Gastrocnemius medialis (tissue), 4 donors: ENCODE results near the gene ATAT1. TPM values are rescaled to one million over a fixed set of nuclear protein-coding genes. Genes with fewer than 3 reads are reported as not detected.

Experiments
- ATAC-seq, 2 donors: fragments of 150-250 bp; one replicate each; pipeline ENCODE4 v1.9.1; 2016
- DNase-seq, 2 donors: peaks; one replicate each; pipeline ENCODE4 v3.0.0-alpha.2; 2019
- H3K27ac ChIP-seq, 4 donors: fragments of 200-600 bp; sonication (generic); 1 replicate in 1 of 4; 2 replicates in 3 of 4; pipeline ENCODE4 v1.5.1; 2016 to 2018; ENCODE audit warnings: mild to moderate bottlenecking in 2 of 4, moderate library complexity in 1 of 4
- H3K27me3 ChIP-seq, 3 donors: fragments of 200-600 bp; sonication (generic) in 2 of 3; 1 replicate in 1 of 3; 2 replicates in 2 of 3; pipeline versions ENCODE4 v1.5.1 to v1.6.0; 2016 to 2019; ENCODE audit warnings: mild to moderate bottlenecking in 1 of 3, moderate library complexity in 1 of 3
- H3K36me3 ChIP-seq, 2 donors: fragments of 200-600 bp; sonication (generic) in 1 of 2; one replicate each; pipeline ENCODE4 v1.5.1; 2017 to 2018
- H3K4me1 ChIP-seq, 2 donors: fragments of 200-600 bp; sonication (generic) in 1 of 2; one replicate each; pipeline ENCODE4 v1.5.1; 2016 to 2017; ENCODE audit warnings: mild to moderate bottlenecking in 2 of 2
- H3K4me3 ChIP-seq, 4 donors: fragments of 200-600 bp; sonication (generic) in 3 of 4; 1 replicate in 1 of 4; 2 replicates in 3 of 4; pipeline ENCODE4 v1.5.1; 2016 to 2019; ENCODE audit warnings: mild to moderate bottlenecking in 2 of 4
- H3K9me3 ChIP-seq, 3 donors: fragments of 200-600 bp; sonication (generic) in 2 of 3; 1 replicate in 1 of 3; 2 replicates in 2 of 3; pipeline ENCODE4 v1.5.1; 2016 to 2019
- CTCF ChIP-seq, 5 experiments: fragments of 450-650 bp in 3 of 5; fragments of 200-600 bp in 2 of 5; sonication (generic) in 2 of 5; IDR thresholded peaks in 4 of 5; conservative IDR thresholded peaks in 1 of 5; 1 replicate in 4 of 5; 2 replicates in 1 of 5; pipeline ENCODE4 v1.5.1; 2016 to 2019; ENCODE audit warnings: antibody characterized with exemption in 5 of 5, mild to moderate bottlenecking in 3 of 5, moderate library complexity in 3 of 5
- POLR2A ChIP-seq, 2 donors: fragments of 450-650 bp; IDR thresholded peaks; one replicate each; pipeline ENCODE4 v1.6.1; 2017; ENCODE audit warnings: antibody characterized with exemption in 2 of 2, mild to moderate bottlenecking in 2 of 2, moderate library complexity in 2 of 2
- in situ Hi-C, 4 donors: fragments of 200-750 bp; cut with MboI; loops; one replicate each; pipeline versions ENCODE4 v1.15.0 to v1.8.0; 2017; ENCODE audit warnings: low sequenced_read_pairs in 4 of 4
- intact Hi-C: fragments of 100-400 bp; cut with DNase I; formaldehyde crosslinking; loops from one replicate; pipeline ENCODE4 v1.15.1; 2023; ENCODE audit warnings: low total_unique reads
- total RNA-seq, 4 donors: library from RNA; depleted of rRNA; stranded (reverse); fragments of >200 nt; gene quantifications; one replicate each; pipeline versions ENCODE4 v1.1.0 to v1.2.3, GENCODE V29; 2016

ATAT1 gene
- total RNA-seq, 4 donors from 2014 or later, result 0.73 to 7.8 (median 1.7) TPM

DNA sequence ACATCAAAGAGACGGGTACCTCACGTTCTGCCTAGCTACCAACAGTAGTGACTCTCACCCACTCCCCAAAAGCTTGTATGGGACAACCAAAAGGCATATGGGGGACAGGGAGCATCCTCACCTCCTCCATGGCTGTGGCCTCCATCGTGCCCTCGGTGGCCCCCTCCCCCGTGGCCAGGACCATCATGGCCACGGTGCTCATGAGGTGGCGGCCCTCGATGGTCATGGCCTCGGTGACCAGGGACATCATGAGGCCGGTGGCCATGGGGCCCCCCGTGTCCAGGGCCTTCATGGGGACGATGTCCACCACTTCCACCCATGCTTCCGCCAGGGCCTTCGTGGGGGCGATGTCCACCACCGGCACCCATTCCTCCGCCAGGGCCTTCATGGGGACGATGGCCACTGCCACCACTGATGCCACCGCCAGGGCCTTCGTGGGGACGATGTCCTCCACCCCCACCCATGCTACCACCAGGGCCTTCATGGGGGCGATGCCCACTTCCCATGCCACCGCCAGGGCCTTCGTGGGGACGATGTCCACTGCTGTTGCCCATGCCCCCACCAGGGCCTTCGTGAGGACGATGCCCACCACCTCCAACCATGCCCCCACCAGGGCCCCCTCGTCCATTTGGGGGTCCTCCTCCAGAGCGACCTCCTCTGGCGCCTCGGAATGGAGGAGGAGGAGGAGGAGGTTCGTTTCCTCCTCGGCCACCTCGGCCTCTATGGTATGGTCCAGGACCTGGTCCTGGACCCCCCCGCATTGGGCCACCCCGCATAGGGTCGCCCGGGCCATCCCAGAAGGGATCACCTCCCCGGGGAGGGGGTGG, 24.6 kb upstream of the ATAT1 start:
- Histone ChIP-seq H3K27me3 (no peaks in the 10 kb centered on the region), H3K9me3 (no peaks in the 10 kb centered on the region), H3K27ac (no peak overlapping the region), H3K4me3 (no peak overlapping the region), H3K4me1 (no peaks in the 10 kb centered on the region), H3K36me3 (peaks cover 12 to 68% of the 10 kb centered on the region in 2 donors)
- DNase-seq (no peak), ATAC-seq (no peak)
- intact Hi-C loops (no loop called here), in situ Hi-C loops (loop anchor here in 1 of 4 donors (25.0 kb wide), 1 partner anchor 1585 kb away; the partner anchor contains the start of genes AGER, AGPAT1, GPSM3 and PBX2)
- TF ChIP-seq CTCF (IDR thresholded peaks at IDR 0.05 in 4 of 5, conservative IDR thresholded peaks at IDR 0.05 in 1 of 5), result no peak
- TF ChIP-seq POLR2A (IDR thresholded peaks at IDR 0.05), result no peak

DNA sequence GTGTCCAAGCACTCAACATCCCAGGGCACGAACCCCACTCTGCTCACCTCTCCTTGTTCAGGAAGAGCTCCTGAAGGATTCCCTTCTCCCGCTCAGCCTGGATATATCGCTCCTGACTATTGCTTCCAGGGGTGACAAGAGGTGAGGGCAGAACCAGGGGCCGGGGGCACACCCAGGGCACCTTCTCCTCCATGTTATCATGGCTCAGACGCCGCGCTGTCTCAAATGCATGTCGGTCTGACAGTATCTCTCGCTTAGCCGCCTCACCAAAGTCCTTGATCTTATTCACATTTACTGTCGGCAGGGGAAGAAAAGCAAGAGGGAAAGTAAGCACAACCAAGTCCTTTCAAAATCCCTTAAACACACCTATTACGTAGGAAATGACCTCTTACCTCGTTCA, 22.7 kb upstream of the ATAT1 start:
- intact Hi-C loops, result no loop called here
- in situ Hi-C loops, result loop anchor here in 1 of 4 donors (25.0 kb wide), 1 partner anchor 1583 kb away; the partner anchor contains the start of genes AGER, AGPAT1, GPSM3 and PBX2
- Histone ChIP-seq H3K4me3 (no peak overlapping the region), H3K4me1 (no peaks in the 10 kb centered on the region), H3K27ac (no peak overlapping the region), H3K27me3 (no peaks in the 10 kb centered on the region), H3K36me3 (peaks cover 12 to 88% of the 10 kb centered on the region in 2 donors), H3K9me3 (no peaks in the 10 kb centered on the region)
- no peak for DNase-seq
- no peak for TF ChIP-seq POLR2A (IDR thresholded peaks at IDR 0.05)
- no peak for TF ChIP-seq CTCF (IDR thresholded peaks at IDR 0.05 in 4 of 5, conservative IDR thresholded peaks at IDR 0.05 in 1 of 5)
- ATAC-seq, result no peak

- DNase-seq (no peak), ATAC-seq (no peak)
- no peak for TF ChIP-seq CTCF (IDR thresholded peaks at IDR 0.05 in 4 of 5, conservative IDR thresholded peaks at IDR 0.05 in 1 of 5)
- no peak for TF ChIP-seq POLR2A (IDR thresholded peaks at IDR 0.05)
- Histone ChIP-seq H3K36me3 (peaks cover 7 to 47% of the 10 kb centered on the region in 2 donors), H3K4me3 (no peak overlapping the region), H3K9me3 (no peaks in the 10 kb centered on the region), H3K27ac (peak overlapping the region in 2 of 4 donors; percentile 97 to 99), H3K4me1 (peaks cover 40 to 46% of the 10 kb centered on the region in 2 donors), H3K27me3 (no peaks in the 10 kb centered on the region)
- in situ Hi-C loops (loop anchor here in 1 of 4 donors (25.0 kb wide), 1 partner anchor 1577 kb away; the partner anchor contains the start of genes AGER, AGPAT1, GPSM3 and PBX2), intact Hi-C loops (loop anchor here (2.0 to 10.0 kb wide), 5 partner anchors 15 to 1215 kb away; partner anchors contain the start of genes HLA-E, HSPA1B and PRRC2A)
Measured at GRCh38 chr6:30610065-30610464, 16.6 kb upstream of the ATAT1 start.

- Histone ChIP-seq H3K4me3 (no peak overlapping the region), H3K27me3 (no peaks in the 10 kb centered on the region), H3K4me1 (peaks cover 40 to 46% of the 10 kb centered on the region in 2 donors), H3K9me3 (no peaks in the 10 kb centered on the region), H3K36me3 (peaks cover 3 to 43% of the 10 kb centered on the region in 2 donors), H3K27ac (peak overlapping the region in 3 of 4 donors; percentile 3 to 99 (median 97))
- intact Hi-C loops, result loop anchor here (2.0 to 10.0 kb wide), 5 partner anchors 17 to 1213 kb away; partner anchors contain the start of genes HLA-E, HSPA1B and PRRC2A
- ATAC-seq (no peak), DNase-seq (no peak)
- TF ChIP-seq CTCF (IDR thresholded peaks at IDR 0.05 in 4 of 5, conservative IDR thresholded peaks at IDR 0.05 in 1 of 5), result no peak
- no peak for TF ChIP-seq POLR2A (IDR thresholded peaks at IDR 0.05)
- in situ Hi-C loops, result loop anchor here in 1 of 4 donors (25.0 kb wide), 1 partner anchor 1576 kb away; the partner anchor contains the start of genes AGER, AGPAT1, GPSM3 and PBX2
Measured at GRCh38 chr6:30611150-30611855, 15.4 kb upstream of the ATAT1 start.
